IMR-90 (cell line): ENCODE data around the gene FBXW10B.

Experiments
- BHLHE40 ChIP-seq: fragments of 150-350 bp; IDR thresholded peaks from 2 replicates; pipeline ENCODE4 v1.6.1; 2016; ENCODE audit warnings: mild to moderate bottlenecking, low read depth, low read length
- CEBPB ChIP-seq: IDR thresholded peaks from 2 replicates; pipeline ENCODE4 v1.6.1; 2012; ENCODE audit warnings: low read depth, low read length, improper control_type of control experiment
- CTCF ChIP-seq: conservative IDR thresholded peaks from 2 replicates; pipeline ENCODE4 v1.5.1; 2012; ENCODE audit warnings: mild to moderate bottlenecking, low read depth, low read length, improper control_type of control experiment
- ELK1 ChIP-seq: fragments of 150-350 bp; IDR thresholded peaks from 2 replicates; pipeline ENCODE4 v1.6.1; 2016; ENCODE audit warnings: low read depth, mild to moderate bottlenecking, low read length, moderate library complexity, borderline replicate concordance
- FOS ChIP-seq: fragments of 150-350 bp; IDR thresholded peaks from 2 replicates; pipeline ENCODE4 v1.6.1; 2016; ENCODE audit warnings: low read depth, low read length
- MAFK ChIP-seq: IDR thresholded peaks from 2 replicates; pipeline ENCODE4 v1.6.1; 2012; ENCODE audit warnings: low read depth, low read length, improper control_type of control experiment
- MXI1 ChIP-seq: IDR thresholded peaks from 2 replicates; pipeline ENCODE4 v1.6.1; 2012; ENCODE audit warnings: low read depth, mild to moderate bottlenecking, low read length, moderate library complexity, borderline replicate concordance
- POLR2A ChIP-seq: IDR thresholded peaks from 2 replicates; pipeline ENCODE4 v1.6.1; 2012; ENCODE audit warnings: mild to moderate bottlenecking, low read depth, low read length
- RAD21 ChIP-seq: IDR thresholded peaks from 2 replicates; pipeline ENCODE4 v1.6.1; 2012; ENCODE audit warnings: low read length, improper control_type of control experiment
- RCOR1 ChIP-seq: IDR thresholded peaks from 2 replicates; pipeline ENCODE4 v1.6.1; 2012; ENCODE audit warnings: mild to moderate bottlenecking, low read length, improper control_type of control experiment; ENCODE audit not compliant: insufficient replicate concordance
- RFX5 ChIP-seq: IDR thresholded peaks from 2 replicates; pipeline ENCODE4 v1.8.0; 2012; ENCODE audit warnings: low read depth, mild to moderate bottlenecking, low read length, moderate library complexity
- SMC3 ChIP-seq: fragments of 150-350 bp; IDR thresholded peaks from 2 replicates; pipeline ENCODE4 v1.6.1; 2016; ENCODE audit warnings: low read depth, mild to moderate bottlenecking, antibody characterized with exemption, low read length, moderate library complexity
- USF2 ChIP-seq: fragments of 150-350 bp; IDR thresholded peaks from 2 replicates; pipeline ENCODE4 v1.6.1; 2017; ENCODE audit warnings: mild to moderate bottlenecking, antibody characterized with exemption, low read length, low read depth

DNA sequence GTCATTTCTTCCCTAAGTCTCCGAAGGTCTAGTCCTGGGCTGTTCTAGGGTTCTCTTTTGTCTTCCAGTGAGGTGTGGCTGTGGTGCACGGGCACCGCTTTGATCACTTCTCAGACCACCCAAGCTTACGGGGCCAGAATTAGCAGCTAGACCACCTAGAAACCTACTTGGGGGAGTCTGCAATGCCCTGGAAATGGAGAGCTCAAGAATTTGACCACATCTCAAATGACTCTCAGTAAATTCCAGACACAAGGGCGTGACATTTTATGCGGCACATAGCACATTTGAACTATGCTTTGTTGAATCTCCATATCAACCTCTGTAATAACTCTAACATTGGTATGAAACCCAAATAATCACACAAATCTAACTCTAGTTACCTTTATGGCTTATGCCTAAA lies 39.7 kb upstream of the FBXW10B start:
- TF ChIP-seq MAFK: no peak
- TF ChIP-seq POLR2A: no peak
- TF ChIP-seq CTCF: no peak
- TF ChIP-seq RFX5: no peak
- no peak for TF ChIP-seq RCOR1
- TF ChIP-seq RAD21: no peak
- no peak for TF ChIP-seq SMC3
- TF ChIP-seq ELK1: no peak
- TF ChIP-seq CEBPB: no peak
- TF ChIP-seq MXI1: no peak
- no peak for TF ChIP-seq FOS
- TF ChIP-seq BHLHE40: no peak
- TF ChIP-seq USF2: no peak
